NCI-H1105 (cell line): ENCODE data around the gene HOXB2.
A peak's percentile ranks its signal among the peaks of the same experiment; 100 is the strongest.

Experiments used
- DNase-seq: peaks from one replicate; lab custom pipeline; 2025; lab: John Stamatoyannopoulos, UW

Gene HOXB2

GRCh38 chr17:48578616-48579470 is 33.9 kb upstream of the HOXB2 start:
- DNase-seq = no peak

- peak; percentile 62 for DNase-seq
Measured at GRCh38 chr17:48577946-48578615, 33.2 kb upstream of the HOXB2 start, which contains the start of gene HOXB4. HOXB4 (minus strand) TSS chr17:48578350; CDS start chr17:48578319, 31 bp downstream.

- peak; percentile 19 for DNase-seq
Measured at GRCh38 chr17:48577330-48577945, 32.5 kb upstream of the HOXB2 start.

- DNase-seq = no peak
Measured at GRCh38 chr17:48576479-48577309, 31.8 kb upstream of the HOXB2 start.

GRCh38 chr17:48575673-48576478 is 31.0 kb upstream of the HOXB2 start:
- no peak for DNase-seq

GRCh38 chr17:48575066-48575582 is 30.2 kb upstream of the HOXB2 start:
- DNase-seq = no peak

- DNase-seq = no peak
Measured at GRCh38 chr17:48574505-48575065, 29.7 kb upstream of the HOXB2 start.

GRCh38 chr17:48571826-48572417 is 27.0 kb upstream of the HOXB2 start:
- DNase-seq = no peak

GRCh38 chr17:48571024-48571818 is 26.3 kb upstream of the HOXB2 start:
- DNase-seq = no peak

GRCh38 chr17:48570325-48571023 is 25.6 kb upstream of the HOXB2 start:
- DNase-seq = no peak

- DNase-seq = no peak
Measured at GRCh38 chr17:48569674-48570324, 24.9 kb upstream of the HOXB2 start.

- no peak for DNase-seq
Measured at GRCh38 chr17:48569240-48569582, 24.3 kb upstream of the HOXB2 start.

GRCh38 chr17:48568499-48569239 is 23.8 kb upstream of the HOXB2 start:
- DNase-seq = no peak

- no peak for DNase-seq
Measured at GRCh38 chr17:48567646-48568354, 22.9 kb upstream of the HOXB2 start.

GRCh38 chr17:48567209-48567608 is 22.3 kb upstream of the HOXB2 start:
- DNase-seq = no peak

- no peak for DNase-seq
Measured at GRCh38 chr17:48566717-48567116, 21.8 kb upstream of the HOXB2 start.
